PC-9 (cell line): ENCODE data around the gene EHD4. TPM values are rescaled to one million over a fixed set of nuclear protein-coding genes. Genes with fewer than 3 reads are reported as not detected.

Experiments
- BruUV-seq: library from RNA; stranded (reverse); fragments of 400-500 nt; replicated peaks from 2 replicates; lab custom pipeline; 2021; lab: Mats Ljungman, UMichigan
- CTCF ChIA-PET: fragments of 300-600 bp; sonication (Branson Sonifier 250); formaldehyde crosslinking; loops from one replicate; lab custom pipeline; 2022; ENCODE audit warnings: antibody characterized with exemption; lab: Charles Lee
- POLR2A ChIA-PET: fragments of 300-600 bp; sonication (Branson Sonifier 250); formaldehyde crosslinking; loops from one replicate; lab custom pipeline; 2022; ENCODE audit warnings: antibody characterized with exemption; ENCODE audit not compliant: unreplicated experiment; lab: Charles Lee
- DNase-seq, 2 experiments: peaks; one replicate each; pipeline versions ENCODE4 v3.0.0 to v3.0.0-alpha.2; 2015 to 2022; ENCODE audit warnings: mixed read lengths in 1 of 2
- H2AFZ ChIP-seq: fragments of 200-600 bp; sonication (generic); 2 replicates; pipeline ENCODE4 v1.8.1; 2017; ENCODE audit warnings: antibody characterized with exemption
- H3F3A ChIP-seq: fragments of 200-600 bp; sonication (generic); 2 replicates; pipeline ENCODE4 v1.8.1; 2017; ENCODE audit warnings: antibody characterized with exemption, mild to moderate bottlenecking, low read depth; ENCODE audit not compliant: insufficient read depth
- H3K27ac ChIP-seq: fragments of 200-600 bp; sonication (generic); 2 replicates; pipeline ENCODE4 v1.6.1; 2016; ENCODE audit warnings: mixed run types
- H3K27me3 ChIP-seq: fragments of 200-600 bp; sonication (generic); 2 replicates; pipeline ENCODE4 v1.6.1; 2016; ENCODE audit warnings: low read depth, mixed run types; ENCODE audit not compliant: insufficient read depth
- H3K36me3 ChIP-seq: fragments of 200-600 bp; sonication (generic); 2 replicates; pipeline ENCODE4 v1.6.1; 2016; ENCODE audit warnings: low read depth, mixed run types
- H3K4me1 ChIP-seq: fragments of 200-600 bp; sonication (generic); replicated peaks from 2 replicates; pipeline ENCODE4 v1.6.1; 2016; ENCODE audit warnings: mixed run types; ENCODE audit not compliant: insufficient read depth
- H3K4me2 ChIP-seq: fragments of 200-600 bp; sonication (generic); 2 replicates; pipeline ENCODE4 v1.6.1; 2017; ENCODE audit warnings: mixed run types
- H3K4me3 ChIP-seq: fragments of 200-600 bp; sonication (generic); 2 replicates; pipeline ENCODE4 v1.6.1; 2016; ENCODE audit warnings: mixed run types
- H3K79me2 ChIP-seq: fragments of 200-600 bp; sonication (generic); 2 replicates; pipeline ENCODE4 v1.6.1; 2017; ENCODE audit warnings: low read depth, mixed run types
- H3K9me2 ChIP-seq: fragments of 200-600 bp; sonication (generic); 2 replicates; pipeline ENCODE4 v1.8.1; 2017; ENCODE audit warnings: mild to moderate bottlenecking; ENCODE audit not compliant: insufficient read depth
- H3K9me3 ChIP-seq: fragments of 200-600 bp; sonication (generic); 2 replicates; pipeline ENCODE4 v1.8.1; 2016; ENCODE audit warnings: low read depth; ENCODE audit not compliant: insufficient read depth
- H4K20me1 ChIP-seq: fragments of 200-600 bp; sonication (generic); 2 replicates; pipeline ENCODE4 v1.8.1; 2017; ENCODE audit not compliant: insufficient read depth
- CTCF ChIP-seq: fragments of 200-600 bp; sonication (generic); conservative IDR thresholded peaks from 2 replicates; pipeline ENCODE4 v1.6.1; 2017; ENCODE audit warnings: mixed run types, antibody characterized with exemption, mild to moderate bottlenecking, moderate library complexity
- EZH2 ChIP-seq: fragments of 200-600 bp; sonication (generic); IDR thresholded peaks from 2 replicates; pipeline ENCODE4 v1.8.0; 2017; ENCODE audit warnings: antibody characterized with exemption, low read depth
- intact Hi-C: fragments of 100-400 bp; cut with micrococcal nuclease; formaldehyde crosslinking; loops from one replicate; pipeline ENCODE4 v1.10.0; 2022; ENCODE audit not compliant: unreplicated experiment
- total RNA-seq: library from RNA; stranded (reverse); gene quantifications from 2 replicates; pipeline ENCODE4 v1.2.3, GENCODE V29; 2021

Gene EHD4
- total RNA-seq, 1 experiment from 2014 or later, result 18.1 TPM

GRCh38 chr15:41925086-41925608, 47.2 kb downstream of the EHD4 start:
- Histone ChIP-seq H3K27me3 (no peaks in the 10 kb centered on the region), H3K4me1 (peaks cover 30% of the 10 kb centered on the region), H3K36me3 (no peaks in the 10 kb centered on the region), H3K79me2 (no peaks in the 10 kb centered on the region), H3K4me2 (no peak overlapping the region), H3K27ac (no peak overlapping the region), H3K9me2 (no peaks in the 10 kb centered on the region), H3K4me3 (no peak overlapping the region), H4K20me1 (peaks cover 10% of the 10 kb centered on the region), H3K9me3 (no peaks in the 10 kb centered on the region), H2AFZ (no peak overlapping the region), H3F3A (peaks cover 20% of the 10 kb centered on the region)
- intact Hi-C loops, result no loop called here
- TF ChIP-seq CTCF, result no peak
- no peak for TF ChIP-seq EZH2
- ChIA-PET CTCF (no interaction called here), POLR2A (interaction anchor here (0.7 kb wide), 1 partner anchor 71 kb away, joined by 3 read pairs; no protein-coding TSS in a partner anchor)
- DNase-seq, result no peak
- no TSS peak for BruUV-seq

GRCh38 chr15:41923401-41923997, 48.9 kb downstream of the EHD4 start:
- intact Hi-C loops, result no loop called here
- Histone ChIP-seq H3K36me3 (no peaks in the 10 kb centered on the region), H4K20me1 (peaks cover 3% of the 10 kb centered on the region; the same call in 1 of the 2 replicates), H3K9me2 (no peaks in the 10 kb centered on the region), H2AFZ (no peak overlapping the region), H3F3A (peaks cover 11% of the 10 kb centered on the region; the same call in 1 of the 2 replicates), H3K4me3 (no peak overlapping the region), H3K9me3 (no peaks in the 10 kb centered on the region), H3K4me2 (no peak overlapping the region), H3K27me3 (no peaks in the 10 kb centered on the region), H3K4me1 (peaks cover 14% of the 10 kb centered on the region), H3K27ac (no peak overlapping the region), H3K79me2 (no peaks in the 10 kb centered on the region)
- CTCF ChIA-PET, result no interaction called here
- POLR2A ChIA-PET, result no interaction called here
- no peak for DNase-seq
- TF ChIP-seq CTCF (no peak), EZH2 (no peak)
- BruUV-seq, result no TSS peak

- no peaks in the 10 kb centered on the region for H3K36me3 ChIP-seq
- H3K4me2 ChIP-seq, result no peak overlapping the region
- no peak for DNase-seq
- ChIA-PET POLR2A (no interaction called here), CTCF (interaction anchor here (0.8 kb wide), 1 partner anchor 457 kb away, joined by 4 read pairs; no protein-coding TSS in a partner anchor)
- no TSS peak for BruUV-seq
- no peak overlapping the region for H3K27ac ChIP-seq
- H3K4me1 ChIP-seq, result peaks cover 11% of the 10 kb centered on the region
- H3K27me3 ChIP-seq, result no peaks in the 10 kb centered on the region
- H4K20me1 ChIP-seq, result 0 out of 2 replicates have a peak, but pooled peaks cover 2% of the 10 kb centered on the region
- H3K9me3 ChIP-seq, result no peaks in the 10 kb centered on the region
- no peak for TF ChIP-seq CTCF
- TF ChIP-seq EZH2, result no peak
- peaks cover 4% of the 10 kb centered on the region; the same call in 1 of the 2 replicates for H3F3A ChIP-seq
- H3K79me2 ChIP-seq, result no peaks in the 10 kb centered on the region
- no peaks in the 10 kb centered on the region for H3K9me2 ChIP-seq
- intact Hi-C loops, result no loop called here
- H3K4me3 ChIP-seq, result no peak overlapping the region
- H2AFZ ChIP-seq, result no peak overlapping the region
These were observed 50.0 kb downstream of the EHD4 start for GRCh38 chr15:41922353-41922752.
